Erythroblast (primary cell): Measurements from ENCODE around the gene CD63.

ENCODE experiments used
- GATA1 ChIP-seq: IDR thresholded peaks from 2 replicates; pipeline ENCODE4 v1.6.1; 2011; ENCODE audit warnings: low read depth, mild to moderate bottlenecking, control low read depth, low read length, moderate library complexity
- POLR2A ChIP-seq: IDR thresholded peaks from 2 replicates; pipeline ENCODE4 v1.6.1; 2011; ENCODE audit warnings: mild to moderate bottlenecking, low read length

GRCh38 chr12:55703901-55704761 lies 24.7 kb downstream of the CD63 start:
- TF ChIP-seq POLR2A (no peak), GATA1 (no peak)
